Activated naive CD4-positive, alpha-beta T cell treated with anti-CD3 and anti-CD28 coated beads, Interleukin-2, amount 50 U/mL, for 24 hours (primary cell): ENCODE data around the gene TAF1B.

ENCODE experiments used
- H3K27ac Mint-ChIP-seq: one replicate; pipeline ENCODE4 v1.8.0; 2021; ENCODE audit warnings: mild to moderate bottlenecking, mixed read lengths
- H3K27me3 Mint-ChIP-seq: one replicate; pipeline ENCODE4 v1.8.0; 2021; ENCODE audit warnings: mixed read lengths
- H3K36me3 Mint-ChIP-seq: one replicate; pipeline ENCODE4 v1.8.0; 2021; ENCODE audit warnings: mixed read lengths
- H3K4me1 Mint-ChIP-seq: one replicate; pipeline ENCODE4 v1.8.0; 2021; ENCODE audit warnings: mixed read lengths
- H3K4me3 Mint-ChIP-seq: one replicate; pipeline ENCODE4 v1.8.0; 2021; ENCODE audit warnings: mild to moderate bottlenecking, mixed read lengths
- H3K9me3 Mint-ChIP-seq: one replicate; pipeline ENCODE4 v1.8.0; 2021; ENCODE audit warnings: mixed read lengths

TAF1B gene

DNA sequence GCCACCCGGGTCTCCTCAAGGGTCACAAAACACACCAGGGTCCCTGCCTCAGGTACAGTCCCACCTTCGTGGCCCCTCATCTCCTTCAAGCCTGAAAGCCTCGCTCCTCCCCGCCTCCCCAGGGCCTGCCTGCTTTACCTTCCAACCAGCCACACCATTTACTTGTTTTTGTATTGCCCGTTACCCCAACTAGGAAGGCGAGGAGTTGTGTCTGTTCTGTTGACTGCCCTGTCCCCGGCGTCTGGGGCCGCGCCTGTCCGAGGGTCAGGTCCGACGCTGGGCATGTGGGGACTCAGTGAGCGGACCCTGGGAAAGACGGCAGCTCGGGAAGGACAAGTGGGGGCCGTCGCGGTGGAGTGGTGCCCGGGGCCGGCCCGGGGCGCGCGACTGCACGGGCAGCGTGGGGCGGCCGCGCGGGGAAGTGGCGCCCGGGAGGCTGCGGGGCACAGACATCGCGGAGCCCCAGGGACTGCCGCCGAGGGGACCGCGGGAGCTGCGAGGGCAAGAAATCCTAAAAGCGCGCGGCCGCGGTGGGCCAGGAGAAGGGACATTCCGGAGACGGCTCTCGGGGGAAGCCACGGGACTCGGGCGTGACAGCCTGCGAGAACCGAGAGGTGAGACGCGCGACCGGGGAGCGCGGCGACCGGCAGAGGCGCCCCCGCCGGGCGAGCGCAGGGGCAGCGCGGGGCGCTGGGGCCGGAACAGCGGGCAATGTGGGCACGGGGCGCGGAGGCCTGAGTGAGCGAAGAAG, 107.4 kb downstream of the TAF1B start:
- H3K27me3 Mint-ChIP-seq: peaks cover 27% of the 10 kb centered on the region
- H3K27ac Mint-ChIP-seq: no peak overlapping the region
- H3K9me3 Mint-ChIP-seq: no peaks in the 10 kb centered on the region
- H3K4me1 Mint-ChIP-seq: peaks cover 16% of the 10 kb centered on the region
- peak overlapping the region; percentile 84 for H3K4me3 Mint-ChIP-seq
- no peaks in the 10 kb centered on the region for H3K36me3 Mint-ChIP-seq

DNA sequence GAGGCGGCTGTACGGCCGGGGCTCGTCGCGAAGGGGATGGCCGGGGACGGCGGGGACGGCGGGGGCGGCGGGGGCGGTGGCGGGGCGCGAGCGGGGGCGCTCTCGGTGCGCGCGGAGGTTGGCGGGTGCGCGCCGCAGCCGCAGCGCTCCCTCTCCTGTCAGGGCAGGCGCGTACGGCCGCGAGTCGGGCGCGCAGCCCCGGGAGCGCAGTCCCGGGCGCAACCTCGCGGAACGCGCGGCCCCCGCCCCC, 107.9 kb downstream of the TAF1B start:
- Mint-ChIP-seq H3K27me3 (peaks cover 24% of the 10 kb centered on the region), H3K27ac (no peak overlapping the region), H3K9me3 (no peaks in the 10 kb centered on the region), H3K36me3 (no peaks in the 10 kb centered on the region), H3K4me3 (peak overlapping the region; percentile 84), H3K4me1 (peaks cover 16% of the 10 kb centered on the region)

- H3K27ac Mint-ChIP-seq: peak within 1 kb of the TSS; percentile 6
- H3K4me1 Mint-ChIP-seq: peaks cover 16% of the 10 kb centered on the region
- peaks cover 24% of the 10 kb centered on the region for H3K27me3 Mint-ChIP-seq
- peak within 1 kb of the TSS; percentile 84 for H3K4me3 Mint-ChIP-seq
- no peaks in the 10 kb centered on the region for H3K9me3 Mint-ChIP-seq
- H3K36me3 Mint-ChIP-seq: no peaks in the 10 kb centered on the region
Observed at GRCh38 chr2:9951522-9952285, 108.4 kb downstream of the TAF1B start, which contains the start of gene GRHL1. Gene GRHL1, plus strand, starts transcription at chr2:9951693. Its CDS starts 141 bp downstream, at chr2:9951834.

DNA sequence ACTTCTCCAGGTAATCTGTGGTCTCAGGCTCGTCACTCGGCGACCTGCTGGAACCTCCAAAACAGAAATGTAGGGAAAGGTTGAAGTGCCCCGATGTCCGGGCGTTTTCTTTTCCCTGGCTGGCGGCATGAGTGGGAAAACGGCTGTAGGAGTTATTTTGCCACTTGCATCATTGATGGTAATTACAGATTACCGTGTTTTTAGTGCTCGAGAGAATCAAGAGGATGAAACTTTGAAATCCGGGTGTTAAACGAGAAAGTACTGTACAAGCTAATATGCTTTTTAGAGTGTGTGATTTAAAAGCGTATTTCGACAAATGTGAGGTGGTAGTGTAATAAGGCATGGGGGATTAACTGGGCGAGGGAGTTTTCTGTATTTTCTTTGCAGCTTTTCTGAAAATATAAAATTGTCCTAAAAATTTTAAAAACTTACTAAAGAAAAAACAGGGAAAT, 109.0 kb downstream of the TAF1B start:
- no peaks in the 10 kb centered on the region for H3K9me3 Mint-ChIP-seq
- H3K27ac Mint-ChIP-seq: peak overlapping the region; percentile 6
- H3K4me3 Mint-ChIP-seq: peak overlapping the region; percentile 81
- H3K4me1 Mint-ChIP-seq: peaks cover 16% of the 10 kb centered on the region
- no peaks in the 10 kb centered on the region for H3K36me3 Mint-ChIP-seq
- H3K27me3 Mint-ChIP-seq: peaks cover 24% of the 10 kb centered on the region

GRCh38 chr2:9952856-9953503, 109.7 kb downstream of the TAF1B start:
- peak overlapping the region; percentile 11 for H3K27ac Mint-ChIP-seq
- H3K27me3 Mint-ChIP-seq: peaks cover 26% of the 10 kb centered on the region

DNA sequence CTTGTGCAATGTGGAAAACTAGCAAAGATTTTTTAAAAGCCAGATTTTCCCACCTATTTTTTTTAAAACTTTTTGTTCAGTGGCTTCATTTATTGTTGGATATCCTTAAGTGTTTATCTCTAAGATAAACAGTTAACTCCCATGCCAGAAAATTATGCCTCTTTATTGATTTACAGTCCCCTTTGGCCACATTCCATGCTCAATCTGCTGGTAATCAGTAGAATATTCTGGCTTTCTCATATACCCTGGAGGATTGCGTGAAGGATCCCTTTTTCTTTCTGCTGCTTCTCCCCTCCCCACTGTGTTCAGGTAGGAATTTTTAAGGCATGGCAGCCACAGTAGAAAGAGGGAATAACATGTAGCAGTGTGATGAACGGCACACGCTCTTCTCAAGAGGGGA, 110.9 kb downstream of the TAF1B start:
- Mint-ChIP-seq H3K9me3 (no peaks in the 10 kb centered on the region), H3K4me1 (peaks cover 16% of the 10 kb centered on the region), H3K4me3 (no peak overlapping the region), H3K27me3 (peaks cover 26% of the 10 kb centered on the region), H3K36me3 (peaks cover 2% of the 10 kb centered on the region), H3K27ac (no peak overlapping the region)

More at GRCh38 chr2:9952856-9953503, 109.7 kb downstream of the TAF1B start:
- H3K4me3 Mint-ChIP-seq: peak overlapping the region; percentile 81
- H3K9me3 Mint-ChIP-seq: no peaks in the 10 kb centered on the region
- H3K36me3 Mint-ChIP-seq: peaks cover 2% of the 10 kb centered on the region
- H3K4me1 Mint-ChIP-seq: peaks cover 16% of the 10 kb centered on the region

GRCh38 chr2:9958057-9958456, 114.8 kb downstream of the TAF1B start:
- no peak overlapping the region for H3K27ac Mint-ChIP-seq
- H3K4me1 Mint-ChIP-seq: no peaks in the 10 kb centered on the region
- no peaks in the 10 kb centered on the region for H3K9me3 Mint-ChIP-seq
- H3K27me3 Mint-ChIP-seq: peaks cover 14% of the 10 kb centered on the region
- H3K4me3 Mint-ChIP-seq: no peak overlapping the region
- peaks cover 2% of the 10 kb centered on the region for H3K36me3 Mint-ChIP-seq

- Mint-ChIP-seq H3K9me3 (no peaks in the 10 kb centered on the region), H3K36me3 (peaks cover 2% of the 10 kb centered on the region), H3K4me3 (no peak overlapping the region), H3K4me1 (no peaks in the 10 kb centered on the region), H3K27ac (no peak overlapping the region), H3K27me3 (peaks cover 8% of the 10 kb centered on the region)
Observed at GRCh38 chr2:9959262-9959661, 116.0 kb downstream of the TAF1B start.

DNA sequence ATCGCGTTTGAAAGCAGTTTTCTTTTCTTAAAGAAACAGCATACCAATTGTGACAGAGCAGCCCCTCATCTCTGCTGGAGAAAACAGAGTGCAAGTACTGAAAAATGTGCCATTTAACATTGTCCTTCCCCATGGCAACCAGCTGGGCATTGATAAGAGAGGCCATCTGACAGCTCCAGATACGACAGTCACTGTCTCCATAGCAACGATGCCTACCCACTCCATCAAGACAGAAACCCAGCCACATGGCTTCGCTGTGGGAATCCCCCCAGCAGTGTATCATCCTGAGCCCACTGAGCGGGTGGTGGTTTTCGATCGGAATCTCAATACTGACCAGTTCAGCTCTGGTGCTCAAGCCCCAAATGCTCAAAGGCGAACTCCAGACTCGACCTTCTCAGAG, 117.7 kb downstream of the TAF1B start:
- Mint-ChIP-seq H3K36me3 (peaks cover 2% of the 10 kb centered on the region), H3K4me3 (no peak overlapping the region), H3K27ac (no peak overlapping the region), H3K9me3 (no peaks in the 10 kb centered on the region), H3K4me1 (peaks cover 14% of the 10 kb centered on the region), H3K27me3 (peaks cover 3% of the 10 kb centered on the region)

DNA sequence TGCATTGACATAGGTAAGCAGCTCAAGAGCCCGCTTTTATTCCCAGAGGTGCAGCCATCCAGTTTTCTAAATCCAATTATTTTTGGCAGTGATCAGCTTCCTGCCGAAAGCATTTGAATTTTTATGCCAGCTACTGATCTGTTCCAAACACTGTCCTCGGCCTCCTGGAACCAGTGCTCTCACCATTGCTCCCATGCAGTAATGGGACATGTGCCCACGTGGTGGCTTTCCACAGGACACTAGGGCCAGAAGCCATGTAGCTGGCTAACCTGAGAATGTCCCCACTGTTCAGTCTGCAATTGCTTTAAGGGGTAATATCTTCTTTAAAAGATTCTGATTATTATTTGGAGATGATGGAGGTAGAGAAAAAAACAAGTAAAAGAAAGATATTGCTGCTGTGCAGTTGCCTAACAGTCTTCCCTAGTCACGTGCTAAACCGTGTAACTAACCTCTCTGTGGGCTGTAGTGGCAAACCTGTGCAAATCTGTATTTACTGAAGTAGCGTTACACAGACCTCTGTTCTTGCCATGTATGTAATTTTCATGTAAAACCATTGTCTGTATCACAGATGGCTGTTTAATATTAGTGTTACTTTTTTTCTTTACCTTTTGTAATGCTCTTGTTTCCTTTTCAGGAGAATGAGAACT, 121.2 kb downstream of the TAF1B start:
- Mint-ChIP-seq H3K4me3 (peak overlapping the region; percentile 59), H3K9me3 (no peaks in the 10 kb centered on the region), H3K27me3 (peaks cover 1% of the 10 kb centered on the region), H3K4me1 (peaks cover 14% of the 10 kb centered on the region), H3K36me3 (no peaks in the 10 kb centered on the region), H3K27ac (peak overlapping the region; percentile 14)

- H3K36me3 Mint-ChIP-seq: no peaks in the 10 kb centered on the region
- peaks cover 1% of the 10 kb centered on the region for H3K27me3 Mint-ChIP-seq
- no peaks in the 10 kb centered on the region for H3K9me3 Mint-ChIP-seq
- peaks cover 14% of the 10 kb centered on the region for H3K4me1 Mint-ChIP-seq
- H3K4me3 Mint-ChIP-seq: peak overlapping the region; percentile 59
- peak overlapping the region; percentile 14 for H3K27ac Mint-ChIP-seq
Observed at GRCh38 chr2:9965119-9965822, 122.0 kb downstream of the TAF1B start.

GRCh38 chr2:9966491-9967022, 123.3 kb downstream of the TAF1B start:
- Mint-ChIP-seq H3K4me3 (no peak overlapping the region), H3K9me3 (no peaks in the 10 kb centered on the region), H3K27me3 (peaks cover 1% of the 10 kb centered on the region), H3K4me1 (peaks cover 14% of the 10 kb centered on the region), H3K27ac (no peak overlapping the region), H3K36me3 (no peaks in the 10 kb centered on the region)

- peaks cover 14% of the 10 kb centered on the region for H3K4me1 Mint-ChIP-seq
- H3K9me3 Mint-ChIP-seq: no peaks in the 10 kb centered on the region
- H3K27me3 Mint-ChIP-seq: no peaks in the 10 kb centered on the region
- H3K36me3 Mint-ChIP-seq: no peaks in the 10 kb centered on the region
- H3K4me3 Mint-ChIP-seq: no peak overlapping the region
- H3K27ac Mint-ChIP-seq: no peak overlapping the region
Observed at GRCh38 chr2:9967053-9967775, 123.9 kb downstream of the TAF1B start.
